Transverse colon (tissue), 3 donors: Measurements from ENCODE around the gene RALGPS1.

Experiments used
- CTCF ChIP-seq, 5 experiments: fragments of 200-600 bp in 3 of 5; fragments of 450-650 bp in 2 of 5; sonication (generic) in 3 of 5; IDR thresholded peaks; 1 replicate in 2 of 5; 2 replicates in 3 of 5; pipeline ENCODE4 v1.5.1; 2016 to 2017; ENCODE audit warnings: antibody characterized with exemption in 5 of 5, inconsistent platforms in 3 of 5, mild to moderate bottlenecking in 2 of 5, moderate library complexity in 1 of 5
- POLR2A ChIP-seq: fragments of 450-650 bp; IDR thresholded peaks from one replicate; pipeline ENCODE4 v1.6.1; 2016; ENCODE audit warnings: antibody characterized with exemption, mild to moderate bottlenecking, moderate library complexity

GRCh38 chr9:127237801-127238200 lies 323.2 kb downstream of the RALGPS1 start:
- no peak for TF ChIP-seq POLR2A
- TF ChIP-seq CTCF (IDR thresholded peaks at IDR 0.05), result no peak
